HAP-1 (cell line): ENCODE data around the gene SVOPL.

Experiments
- DNase-seq, 2 experiments: peaks; one replicate each; pipeline ENCODE4 v3.0.0-alpha.2; 2016 to 2020; ENCODE audit warnings: low spot score in 2 of 2
- H3K27me3 ChIP-seq: fragments of 250-450 bp; sonication (Bioruptor Pico); 2 replicates; pipeline ENCODE4 v1.5.1; 2020; ENCODE audit warnings: low read depth, mild to moderate bottlenecking, moderate library complexity
- H3K36me3 ChIP-seq: fragments of 250-450 bp; sonication (Bioruptor Pico); replicated peaks from 2 replicates; pipeline ENCODE4 v1.5.1; 2020; ENCODE audit warnings: mild to moderate bottlenecking
- H3K4me1 ChIP-seq: fragments of 250-450 bp; sonication (Bioruptor Pico); 2 replicates; pipeline ENCODE4 v1.5.1; 2020; ENCODE audit warnings: mild to moderate bottlenecking
- H3K4me3 ChIP-seq: fragments of 250-450 bp; sonication (Bioruptor Pico); 2 replicates; pipeline ENCODE4 v1.5.1; 2020; ENCODE audit warnings: mild to moderate bottlenecking, moderate library complexity
- H3K9me3 ChIP-seq: fragments of 250-450 bp; sonication (Bioruptor Pico); 2 replicates; pipeline ENCODE4 v1.5.1; 2020; ENCODE audit warnings: mild to moderate bottlenecking, moderate library complexity
- in situ Hi-C: fragments of 300-500 bp; cut with MboI; formaldehyde crosslinking; loops from 3 replicates; pipeline ENCODE4 v1.14.3; 2020; ENCODE audit warnings: low sequenced_read_pairs, inconsistent platforms, mixed read lengths

Gene SVOPL

GRCh38 chr7:138626846-138627245, 74.3 kb downstream of the SVOPL start:
- Histone ChIP-seq H3K36me3 (no peaks in the 10 kb centered on the region), H3K9me3 (no peaks in the 10 kb centered on the region), H3K4me1 (no peaks in the 10 kb centered on the region), H3K27me3 (no peaks in the 10 kb centered on the region), H3K4me3 (no peak overlapping the region)
- in situ Hi-C loops = no loop called here
- no peak for DNase-seq

- in situ Hi-C loops = no loop called here
- no peak for DNase-seq
These were observed 75.3 kb downstream of the SVOPL start for GRCh38 chr7:138625849-138626230.

GRCh38 chr7:138625084-138625848, 75.9 kb downstream of the SVOPL start:
- H3K9me3 ChIP-seq = no peaks in the 10 kb centered on the region
- H3K36me3 ChIP-seq = no peaks in the 10 kb centered on the region
- in situ Hi-C loops = no loop called here
- H3K27me3 ChIP-seq = no peaks in the 10 kb centered on the region
- no peak overlapping the region for H3K4me3 ChIP-seq
- no peak for DNase-seq
- H3K4me1 ChIP-seq = no peaks in the 10 kb centered on the region

More at GRCh38 chr7:138625849-138626230, 75.3 kb downstream of the SVOPL start:
- no peaks in the 10 kb centered on the region for H3K9me3 ChIP-seq
- no peaks in the 10 kb centered on the region for H3K4me1 ChIP-seq
- no peaks in the 10 kb centered on the region for H3K27me3 ChIP-seq
- H3K4me3 ChIP-seq = no peak overlapping the region
- no peaks in the 10 kb centered on the region for H3K36me3 ChIP-seq

- no peak for DNase-seq
- Histone ChIP-seq H3K9me3 (no peaks in the 10 kb centered on the region), H3K27me3 (no peaks in the 10 kb centered on the region), H3K4me1 (no peaks in the 10 kb centered on the region), H3K4me3 (no peak overlapping the region), H3K36me3 (no peaks in the 10 kb centered on the region)
- in situ Hi-C loops = no loop called here
These were observed 78.3 kb downstream of the SVOPL start for GRCh38 chr7:138622841-138623240.

- in situ Hi-C loops = no loop called here
- DNase-seq = no peak
- Histone ChIP-seq H3K4me1 (no peaks in the 10 kb centered on the region), H3K27me3 (no peaks in the 10 kb centered on the region), H3K36me3 (no peaks in the 10 kb centered on the region), H3K9me3 (no peaks in the 10 kb centered on the region), H3K4me3 (no peak overlapping the region)
These were observed 82.2 kb downstream of the SVOPL start for GRCh38 chr7:138618933-138619332.

GRCh38 chr7:138618506-138618905, 82.7 kb downstream of the SVOPL start:
- H3K9me3 ChIP-seq = no peaks in the 10 kb centered on the region
- no peak overlapping the region for H3K4me3 ChIP-seq
- H3K4me1 ChIP-seq = no peaks in the 10 kb centered on the region
- no peak for DNase-seq
- H3K36me3 ChIP-seq = no peaks in the 10 kb centered on the region
- no peaks in the 10 kb centered on the region for H3K27me3 ChIP-seq
- in situ Hi-C loops = no loop called here

GRCh38 chr7:138616085-138616484, 85.1 kb downstream of the SVOPL start:
- no peaks in the 10 kb centered on the region for H3K4me1 ChIP-seq
- in situ Hi-C loops = no loop called here
- H3K4me3 ChIP-seq = no peak overlapping the region

GRCh38 chr7:138613630-138614029, 87.5 kb downstream of the SVOPL start:
- in situ Hi-C loops = no loop called here
- Histone ChIP-seq H3K4me3 (no peak overlapping the region), H3K27me3 (no peaks in the 10 kb centered on the region), H3K9me3 (no peaks in the 10 kb centered on the region), H3K4me1 (peaks cover 5% of the 10 kb centered on the region), H3K36me3 (no peaks in the 10 kb centered on the region)
- DNase-seq = no peak

More at GRCh38 chr7:138616085-138616484, 85.1 kb downstream of the SVOPL start:
- no peaks in the 10 kb centered on the region for H3K9me3 ChIP-seq
- DNase-seq = no peak
- no peaks in the 10 kb centered on the region for H3K27me3 ChIP-seq
- no peaks in the 10 kb centered on the region for H3K36me3 ChIP-seq

GRCh38 chr7:138610671-138611170, 90.4 kb downstream of the SVOPL start:
- no peak for DNase-seq
- no peaks in the 10 kb centered on the region for H3K9me3 ChIP-seq
- H3K4me3 ChIP-seq = no peak overlapping the region
- no peaks in the 10 kb centered on the region for H3K27me3 ChIP-seq
- in situ Hi-C loops = no loop called here
- H3K4me1 ChIP-seq = peaks cover 18% of the 10 kb centered on the region
- no peaks in the 10 kb centered on the region for H3K36me3 ChIP-seq

- peaks cover 18% of the 10 kb centered on the region for H3K4me1 ChIP-seq
- no peaks in the 10 kb centered on the region for H3K27me3 ChIP-seq
- H3K4me3 ChIP-seq = no peak overlapping the region
- in situ Hi-C loops = no loop called here
- H3K9me3 ChIP-seq = no peaks in the 10 kb centered on the region
- no peaks in the 10 kb centered on the region for H3K36me3 ChIP-seq
- peak; percentile 43 to 57 for DNase-seq
These were observed 92.9 kb downstream of the SVOPL start for GRCh38 chr7:138608275-138608674.

GRCh38 chr7:138607216-138608126, 93.7 kb downstream of the SVOPL start:
- H3K4me3 ChIP-seq = no peak overlapping the region
- no peaks in the 10 kb centered on the region for H3K9me3 ChIP-seq
- H3K36me3 ChIP-seq = no peaks in the 10 kb centered on the region
- DNase-seq = no peak
- in situ Hi-C loops = no loop called here
- no peaks in the 10 kb centered on the region for H3K27me3 ChIP-seq
- H3K4me1 ChIP-seq = peaks cover 18% of the 10 kb centered on the region

GRCh38 chr7:138606236-138606635, 94.9 kb downstream of the SVOPL start:
- no peak for DNase-seq
- in situ Hi-C loops = no loop called here
- no peaks in the 10 kb centered on the region for H3K9me3 ChIP-seq
- H3K4me1 ChIP-seq = peaks cover 18% of the 10 kb centered on the region
- no peak overlapping the region for H3K4me3 ChIP-seq
- H3K36me3 ChIP-seq = no peaks in the 10 kb centered on the region
- no peaks in the 10 kb centered on the region for H3K27me3 ChIP-seq

GRCh38 chr7:138603549-138604318, 97.4 kb downstream of the SVOPL start:
- in situ Hi-C loops = no loop called here
- no peaks in the 10 kb centered on the region for H3K36me3 ChIP-seq
- H3K4me3 ChIP-seq = no peak overlapping the region
- peaks cover 14% of the 10 kb centered on the region for H3K4me1 ChIP-seq
- no peak for DNase-seq
- no peaks in the 10 kb centered on the region for H3K27me3 ChIP-seq
- H3K9me3 ChIP-seq = no peaks in the 10 kb centered on the region
